HG03469 (cell line): Measurements from ENCODE around the gene LRP2BP.
"Not testable (repeated sequence)": the region's sequence is repeated elsewhere in the genome, so short reads cannot be mapped to it uniquely, and the experiment has no call there.

Experiments
- ATAC-seq: cut with Tn5 transposase; IDR thresholded peaks from one replicate; pipeline ENCODE4 v1.9.1; 2021; ENCODE audit warnings: mild to moderate bottlenecking, moderate library complexity, moderate number of reproducible peaks; ENCODE audit not compliant: unreplicated experiment

The LRP2BP gene

GRCh38 chr4:185329879-185330510, 65.7 kb downstream of the LRP2BP start:
- ATAC-seq, result not testable (repeated sequence)

- no peak for ATAC-seq
These were observed 67.1 kb downstream of the LRP2BP start for GRCh38 chr4:185328586-185328985.

GRCh38 chr4:185325721-185326120, 70.0 kb downstream of the LRP2BP start:
- ATAC-seq, result not testable (repeated sequence)

- ATAC-seq, result not testable (repeated sequence)
These were observed 71.4 kb downstream of the LRP2BP start for GRCh38 chr4:185324361-185324760.

GRCh38 chr4:185323606-185324005, 72.1 kb downstream of the LRP2BP start:
- no peak for ATAC-seq

- no peak for ATAC-seq
These were observed 72.9 kb downstream of the LRP2BP start for GRCh38 chr4:185322803-185323202.

GRCh38 chr4:185318679-185319078, 77.0 kb downstream of the LRP2BP start:
- no peak for ATAC-seq

GRCh38 chr4:185317880-185318279, 77.8 kb downstream of the LRP2BP start:
- no peak for ATAC-seq

GRCh38 chr4:185317462-185317861, 78.3 kb downstream of the LRP2BP start:
- not testable (repeated sequence) for ATAC-seq
